ENCODE results near the gene TBC1D14.
"Not testable (repeated sequence)": the region's sequence is repeated elsewhere in the genome, so short reads cannot be mapped to it uniquely, and the experiment has no call there.

Gene TBC1D14

GRCh38 chr4:6956087-6956433, 46.4 kb downstream of the TBC1D14 start:
- DNase-seq, result no peak

GRCh38 chr4:6956434-6957147, 47.0 kb downstream of the TBC1D14 start:
- DNase-seq, result no peak

- no peak for DNase-seq
These were observed 47.5 kb downstream of the TBC1D14 start for GRCh38 chr4:6957148-6957520.

DNA sequence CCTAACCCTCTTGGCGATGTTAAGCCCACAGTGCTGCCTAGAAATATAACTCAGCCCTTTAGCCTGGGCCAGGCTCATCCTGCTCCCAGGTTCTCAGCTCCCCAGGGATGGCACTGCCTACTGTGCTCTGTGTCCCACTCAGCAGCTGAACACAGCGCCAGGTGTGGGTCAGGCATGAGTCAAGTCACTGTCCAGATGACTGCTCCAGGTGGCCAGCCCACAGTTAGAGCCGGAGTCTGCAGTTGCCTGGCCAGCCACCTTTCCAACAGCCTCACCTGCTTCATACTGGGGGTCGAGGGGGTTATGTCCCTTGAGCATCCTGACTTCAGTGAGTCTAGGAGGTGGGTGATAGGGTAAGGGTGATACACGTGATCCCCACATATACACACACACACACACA, 48.4 kb downstream of the TBC1D14 start:
- no peak for DNase-seq

- DNase-seq, result no peak
These were observed 49.6 kb downstream of the TBC1D14 start for GRCh38 chr4:6959261-6959660.

DNA sequence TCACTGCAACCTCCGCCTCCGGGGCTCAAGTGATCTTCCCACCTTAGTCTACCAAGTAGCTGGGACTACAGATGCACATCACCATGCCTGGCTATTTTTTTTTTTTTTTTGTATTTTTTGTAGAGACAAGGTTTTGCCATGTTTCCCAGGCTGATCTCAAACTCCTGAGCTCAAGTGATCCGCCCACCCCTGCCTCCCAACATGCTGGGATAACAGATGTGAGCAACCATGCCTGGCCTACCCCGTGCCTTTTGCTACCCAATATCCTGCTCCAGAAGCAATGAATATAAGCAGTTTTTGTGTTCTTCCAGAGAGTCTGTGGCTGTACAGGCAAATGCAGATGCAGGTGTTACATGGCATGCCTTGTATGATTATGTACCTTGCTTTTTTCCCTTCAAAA, 50.5 kb downstream of the TBC1D14 start:
- DNase-seq, result no peak

- no peak for DNase-seq
These were observed 51.2 kb downstream of the TBC1D14 start for GRCh38 chr4:6960628-6961412.

DNA sequence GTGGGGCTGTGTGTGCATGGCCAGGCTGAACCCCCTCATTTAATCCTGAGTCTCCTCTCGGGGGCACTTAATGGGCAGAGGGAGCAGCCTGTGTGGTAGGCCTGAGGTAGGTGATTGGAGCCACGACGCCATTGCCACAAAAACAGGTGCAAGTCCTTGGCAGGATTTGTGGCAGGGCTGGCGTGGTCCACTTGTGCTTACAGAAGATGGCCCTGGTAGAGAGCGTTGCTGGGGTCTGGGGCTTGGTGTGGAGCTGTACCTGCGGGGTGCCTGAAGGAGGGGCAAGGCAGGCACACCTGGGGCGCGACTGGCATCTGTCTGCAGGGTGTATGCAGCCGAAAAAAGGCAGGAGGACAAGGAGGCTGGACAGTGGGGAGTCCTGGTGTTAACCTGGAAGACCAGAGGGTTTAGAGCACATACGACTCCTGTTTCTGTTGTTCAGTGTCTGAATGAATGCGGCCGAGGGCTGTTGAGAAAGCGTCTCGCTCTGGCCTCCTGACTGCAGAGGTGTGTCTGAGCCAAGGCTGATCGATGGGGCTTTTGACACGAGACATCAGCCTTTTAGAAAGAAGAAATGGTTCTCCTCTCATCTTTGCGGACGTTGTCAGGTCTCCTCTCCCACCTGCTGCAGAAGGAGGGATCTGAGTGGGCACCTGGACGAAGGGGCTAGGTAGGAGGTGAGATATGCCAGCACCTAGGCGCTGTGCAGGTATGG, 52.0 kb downstream of the TBC1D14 start:
- no peak for DNase-seq

- no peak for DNase-seq
These were observed 52.8 kb downstream of the TBC1D14 start for GRCh38 chr4:6962211-6963041.

DNA sequence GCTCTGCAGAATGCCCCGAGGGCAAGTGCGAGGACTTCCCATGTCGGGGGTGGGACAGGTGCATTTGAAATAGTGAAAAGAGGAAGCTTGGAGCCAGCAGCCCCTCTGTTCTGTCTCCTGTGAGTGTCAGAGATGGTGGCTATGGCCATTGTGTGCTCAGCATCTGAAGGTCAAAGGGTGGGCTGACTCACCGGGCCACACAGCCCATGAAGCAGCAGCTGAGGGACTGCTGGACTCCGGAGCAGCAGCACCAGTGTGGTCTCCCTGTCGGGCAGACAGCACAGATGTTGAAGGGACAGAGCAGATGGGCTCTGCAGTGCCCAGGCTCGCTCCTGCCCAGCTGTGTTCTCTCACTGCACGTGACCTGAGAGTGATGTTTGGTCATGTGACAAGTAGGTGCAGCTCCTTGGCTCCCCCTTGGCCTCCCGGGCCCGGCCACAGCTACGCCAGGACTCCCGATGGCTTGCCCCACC, 53.5 kb downstream of the TBC1D14 start:
- DNase-seq, result no peak

- DNase-seq, result no peak
These were observed 55.2 kb downstream of the TBC1D14 start for GRCh38 chr4:6964858-6965257.

- no peak for DNase-seq
These were observed 55.7 kb downstream of the TBC1D14 start for GRCh38 chr4:6965329-6965728.

DNA sequence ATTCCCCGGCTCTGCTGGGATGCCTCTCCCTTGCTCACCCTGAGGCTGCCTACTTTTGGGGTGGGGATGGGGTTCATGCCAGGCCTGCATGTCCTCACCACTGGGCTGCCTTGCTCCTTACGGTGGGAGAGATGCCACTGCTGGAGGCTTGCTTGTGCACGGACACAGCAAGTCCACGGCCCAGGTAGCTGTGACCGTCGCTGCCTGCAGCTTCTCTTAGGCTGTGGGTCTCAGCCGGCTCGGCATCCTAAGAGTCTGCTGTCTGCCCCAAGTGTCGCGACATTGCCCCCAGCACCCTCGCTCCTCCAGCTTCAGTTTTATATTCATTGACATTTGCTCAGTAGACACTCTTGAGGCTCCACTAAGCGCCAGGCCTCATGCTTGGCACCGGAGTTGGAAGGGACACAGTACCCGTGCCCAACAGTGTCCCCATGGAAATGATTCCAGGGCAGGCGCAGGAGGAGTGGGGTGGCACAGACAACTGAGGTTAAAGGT, 58.3 kb downstream of the TBC1D14 start:
- no peak for DNase-seq

- no peak for DNase-seq
These were observed 58.9 kb downstream of the TBC1D14 start for GRCh38 chr4:6968496-6968895.

DNA sequence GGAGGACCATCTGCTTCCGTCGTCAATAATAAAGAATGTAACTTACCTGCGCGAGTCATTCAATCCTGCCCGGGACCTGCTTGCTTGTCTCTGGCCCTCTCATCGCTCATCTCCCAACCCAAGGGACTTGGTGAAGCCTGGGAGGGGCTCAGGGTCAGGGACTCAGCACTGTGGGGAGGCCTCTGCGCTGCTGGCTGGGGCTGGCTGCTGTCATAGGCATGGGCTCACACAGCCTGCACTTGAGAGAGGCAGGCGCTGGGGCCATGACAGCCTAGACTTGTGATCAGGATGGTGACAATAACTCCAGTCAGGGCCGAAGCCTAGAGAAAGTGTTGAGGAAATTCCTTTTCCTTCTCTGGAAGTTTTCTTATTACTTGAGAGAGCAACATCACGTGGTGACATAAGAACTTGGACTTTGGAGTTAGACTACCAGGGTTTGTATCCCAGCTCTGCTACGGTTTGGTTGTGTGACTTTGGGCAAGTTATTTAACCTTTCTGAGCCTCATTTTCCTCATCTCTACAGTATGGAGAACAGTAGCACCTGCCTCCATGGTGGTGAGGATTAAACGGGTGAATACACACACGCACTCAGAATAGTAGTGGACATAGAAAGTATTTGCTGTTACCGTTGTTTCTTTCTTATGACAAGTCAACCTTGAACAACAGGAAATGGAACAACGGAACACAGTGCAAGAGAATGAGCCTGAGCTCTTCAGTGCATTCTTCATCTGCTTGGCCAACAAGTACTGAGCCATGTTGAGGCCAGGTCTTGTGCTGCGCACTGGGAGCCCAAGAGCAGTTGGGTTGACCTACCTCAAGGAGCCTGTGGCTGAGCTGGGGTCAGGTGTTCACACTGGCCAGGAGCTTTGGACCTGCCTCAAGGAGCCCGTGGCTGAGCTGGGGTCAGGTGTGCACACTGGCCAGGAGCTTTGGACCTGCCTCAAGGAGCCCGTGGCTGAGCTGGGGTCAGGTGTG, 60.5 kb downstream of the TBC1D14 start:
- no peak for DNase-seq

GRCh38 chr4:6971536-6972374, 62.1 kb downstream of the TBC1D14 start:
- DNase-seq, result no peak

DNA sequence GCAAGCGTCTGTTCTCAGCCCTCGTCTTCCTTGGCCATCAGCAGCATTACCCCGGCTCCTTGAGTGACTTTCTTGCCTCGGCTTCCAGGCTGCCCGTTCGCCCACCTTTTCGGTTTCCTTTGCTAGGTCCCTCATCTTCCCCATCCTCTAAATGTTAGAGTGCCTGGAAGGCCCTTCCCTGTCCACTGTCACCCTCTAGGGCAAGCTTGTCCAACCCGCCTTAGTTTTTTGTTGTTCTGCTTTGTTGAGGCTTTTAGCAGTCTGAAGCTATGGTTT, 62.7 kb downstream of the TBC1D14 start:
- no peak for DNase-seq

DNA sequence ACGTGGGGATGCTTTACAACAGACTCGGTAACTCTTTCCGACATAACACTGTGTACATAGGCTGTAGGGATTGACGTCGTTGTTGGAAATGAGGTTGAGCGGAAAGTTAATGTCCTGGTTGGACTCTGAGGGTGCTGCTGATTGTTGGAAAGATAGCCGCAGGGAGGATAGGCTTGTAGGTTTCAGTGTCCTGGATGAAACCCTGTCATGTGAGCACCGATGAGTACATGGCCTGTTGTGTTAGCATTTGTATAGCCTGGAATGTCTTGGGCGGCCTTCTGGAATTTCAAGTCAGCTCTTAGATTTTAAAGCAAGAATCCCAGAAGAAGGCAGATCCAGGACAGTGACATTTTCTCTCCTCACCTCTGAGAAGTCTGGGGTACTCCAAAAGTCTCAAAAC, 63.3 kb downstream of the TBC1D14 start:
- DNase-seq, result no peak

DNA sequence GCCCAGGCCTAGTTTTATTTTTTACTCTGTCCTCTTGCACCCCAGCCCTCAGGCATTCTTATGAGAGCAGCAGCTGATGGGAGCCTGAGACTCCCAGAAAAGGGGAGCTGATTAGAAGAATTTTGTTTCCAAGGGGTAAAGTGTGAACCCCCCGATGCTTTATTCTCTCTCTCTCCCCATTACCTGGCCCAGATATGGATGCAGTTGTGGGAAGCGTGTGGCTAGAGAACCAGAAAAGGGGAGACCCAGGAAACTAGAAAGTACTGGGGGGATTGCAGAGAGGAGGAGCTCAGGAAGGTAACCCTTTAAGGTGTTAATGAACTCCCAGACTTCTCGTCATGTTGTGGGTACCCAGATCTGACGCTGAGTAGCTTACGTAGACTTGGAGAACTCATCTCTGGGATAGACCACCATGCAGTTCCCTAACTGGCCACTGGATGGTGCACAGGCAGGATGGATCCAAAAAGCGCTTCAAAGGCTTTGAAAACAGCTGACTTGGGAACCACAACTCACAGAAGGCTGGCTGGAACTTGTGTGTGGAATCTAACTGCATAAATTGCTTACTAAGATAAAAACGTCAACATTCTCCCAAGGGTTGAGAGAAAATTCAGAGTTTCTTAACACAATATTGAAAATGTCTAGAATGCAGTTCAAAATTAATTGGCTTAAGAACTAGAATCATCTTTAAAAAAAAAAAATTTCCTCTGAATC, 64.7 kb downstream of the TBC1D14 start:
- DNase-seq, result peak; percentile 26

DNA sequence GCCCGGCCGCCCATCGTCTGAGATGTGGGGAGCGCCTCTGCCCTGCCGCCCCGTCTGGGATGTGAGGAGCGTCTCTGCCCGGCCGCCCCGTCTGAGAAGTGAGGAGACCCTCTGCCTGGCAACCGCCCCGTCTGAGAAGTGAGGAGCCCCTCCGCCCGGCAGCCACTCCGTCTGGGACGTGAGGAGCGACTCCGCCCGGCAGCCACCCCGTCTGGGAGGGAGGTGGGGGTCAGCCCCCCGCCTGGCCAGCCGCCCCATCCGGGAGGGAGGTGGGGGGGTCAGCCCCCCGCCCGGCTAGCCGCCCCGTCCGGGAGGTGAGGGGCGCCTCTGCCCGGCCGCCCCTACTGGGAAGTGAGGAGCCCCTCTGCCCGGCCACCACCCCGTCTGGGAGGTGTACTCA, 68.2 kb downstream of the TBC1D14 start:
- not testable (repeated sequence) for DNase-seq
